Omental fat pad (tissue), 4 donors: Measurements from ENCODE around the gene BTBD16. TPM values are rescaled to one million over a fixed set of nuclear protein-coding genes. Genes with fewer than 3 reads are reported as not detected.

ENCODE experiments used
- ATAC-seq: fragments of 150-250 bp; one replicate; pipeline ENCODE4 v1.9.1; 2016; ENCODE audit warnings: mild to moderate bottlenecking, moderate library complexity; ENCODE audit not compliant: low FRiP score
- DNase-seq: peaks from one replicate; pipeline ENCODE4 v3.0.0-alpha.2; 2019; ENCODE audit warnings: low spot score
- CTCF ChIP-seq, 3 donors: fragments of 450-650 bp; IDR thresholded peaks; one replicate each; pipeline ENCODE4 v1.5.1; 2016 to 2017; ENCODE audit warnings: antibody characterized with exemption in 3 of 3, mild to moderate bottlenecking in 3 of 3, moderate library complexity in 2 of 3
- total RNA-seq, 4 donors: library from RNA; depleted of rRNA; stranded (reverse); fragments of >200 nt; gene quantifications; one replicate each; pipeline ENCODE4 v1.1.0, GENCODE V29; 2016

Gene BTBD16
- total RNA-seq, 4 donors from 2014 or later, result 0.37 TPM; not detected in 3

DNA sequence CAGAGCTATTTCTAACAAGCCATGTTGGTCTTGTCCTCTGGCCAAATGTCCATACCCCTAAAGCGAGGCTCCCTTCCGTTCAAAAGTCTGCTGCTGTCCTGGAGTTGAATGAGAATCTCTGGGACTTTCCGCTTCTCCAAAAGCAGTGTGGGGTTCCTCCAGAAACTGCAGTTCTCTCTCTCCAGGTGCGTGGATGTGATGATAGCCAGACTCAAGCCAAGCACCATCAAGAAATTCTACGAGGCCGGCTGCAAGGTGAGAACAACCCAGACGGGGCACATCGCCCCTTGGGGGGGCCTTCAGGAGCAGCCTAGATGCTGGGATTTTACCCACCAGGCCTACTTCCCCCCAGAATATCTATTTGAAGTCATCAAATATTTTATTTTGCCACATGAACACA, 26.5 kb downstream of the BTBD16 start:
- TF ChIP-seq CTCF (IDR thresholded peaks at IDR 0.05), result no peak
- no peak for DNase-seq
- ATAC-seq, result no peak

DNA sequence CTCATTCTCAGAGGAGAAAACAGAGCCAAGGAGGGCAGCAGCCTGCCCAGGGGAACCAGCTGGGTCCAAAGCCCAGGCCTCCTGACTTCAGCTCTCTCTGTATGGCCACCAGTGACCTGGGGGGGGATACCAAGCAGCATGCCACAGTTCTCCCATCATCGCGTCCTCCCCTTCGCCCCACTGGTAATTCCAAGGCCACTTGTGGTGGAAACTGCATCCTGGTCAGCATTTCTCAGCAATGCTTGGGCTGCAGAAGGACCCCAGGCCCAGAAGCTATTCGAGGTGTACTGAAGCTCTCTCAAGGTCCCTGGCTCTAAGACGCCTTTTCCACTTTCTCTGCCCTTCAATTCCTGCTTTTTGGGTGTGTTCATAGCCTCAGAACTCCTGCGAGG, 27.1 kb downstream of the BTBD16 start:
- DNase-seq (no peak), ATAC-seq (no peak)
- no peak for TF ChIP-seq CTCF (IDR thresholded peaks at IDR 0.05)

DNA sequence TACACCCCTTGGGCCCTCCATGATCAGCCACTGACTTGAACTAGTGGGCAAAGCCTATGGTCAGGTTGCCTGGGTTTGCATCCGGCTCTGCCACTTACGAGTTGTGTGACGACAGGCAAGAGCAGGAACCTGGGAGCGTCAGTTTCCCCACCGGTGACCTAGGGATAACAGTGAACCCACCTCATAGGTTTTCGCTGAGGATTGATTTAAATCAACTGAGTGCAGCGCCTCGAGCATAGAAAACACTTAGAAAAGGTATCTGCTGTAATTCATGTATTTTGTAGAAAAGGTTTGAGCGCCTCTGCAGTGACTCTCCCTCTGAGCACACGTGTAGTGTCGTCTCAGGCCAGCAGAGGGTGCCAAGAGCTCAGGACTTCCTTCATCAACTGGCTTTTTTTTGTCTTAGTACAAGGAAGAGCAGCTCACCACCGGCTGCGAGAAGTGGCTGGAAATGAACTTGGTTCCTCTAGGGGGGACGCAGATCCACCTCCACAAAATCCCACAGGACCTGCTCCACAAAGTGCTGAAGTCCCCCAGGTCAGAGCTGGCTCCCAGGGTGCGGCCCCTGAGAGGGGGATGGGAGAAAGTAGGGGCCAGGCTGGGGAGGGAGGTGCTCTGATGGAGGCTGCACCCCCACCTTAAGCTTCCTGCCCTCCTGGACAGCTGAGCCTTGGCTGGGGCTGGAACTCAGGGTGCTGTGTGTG, 27.7 kb downstream of the BTBD16 start:
- TF ChIP-seq CTCF (IDR thresholded peaks at IDR 0.05), result peak in 1 of 3 donors; percentile 94
- ATAC-seq, result peak; percentile 79
- DNase-seq, result peak; percentile 47

- DNase-seq, result no peak
- no peak for ATAC-seq
- no peak for TF ChIP-seq CTCF (IDR thresholded peaks at IDR 0.05)
Observed at GRCh38 chr10:122299423-122300075, 28.5 kb downstream of the BTBD16 start.

DNA sequence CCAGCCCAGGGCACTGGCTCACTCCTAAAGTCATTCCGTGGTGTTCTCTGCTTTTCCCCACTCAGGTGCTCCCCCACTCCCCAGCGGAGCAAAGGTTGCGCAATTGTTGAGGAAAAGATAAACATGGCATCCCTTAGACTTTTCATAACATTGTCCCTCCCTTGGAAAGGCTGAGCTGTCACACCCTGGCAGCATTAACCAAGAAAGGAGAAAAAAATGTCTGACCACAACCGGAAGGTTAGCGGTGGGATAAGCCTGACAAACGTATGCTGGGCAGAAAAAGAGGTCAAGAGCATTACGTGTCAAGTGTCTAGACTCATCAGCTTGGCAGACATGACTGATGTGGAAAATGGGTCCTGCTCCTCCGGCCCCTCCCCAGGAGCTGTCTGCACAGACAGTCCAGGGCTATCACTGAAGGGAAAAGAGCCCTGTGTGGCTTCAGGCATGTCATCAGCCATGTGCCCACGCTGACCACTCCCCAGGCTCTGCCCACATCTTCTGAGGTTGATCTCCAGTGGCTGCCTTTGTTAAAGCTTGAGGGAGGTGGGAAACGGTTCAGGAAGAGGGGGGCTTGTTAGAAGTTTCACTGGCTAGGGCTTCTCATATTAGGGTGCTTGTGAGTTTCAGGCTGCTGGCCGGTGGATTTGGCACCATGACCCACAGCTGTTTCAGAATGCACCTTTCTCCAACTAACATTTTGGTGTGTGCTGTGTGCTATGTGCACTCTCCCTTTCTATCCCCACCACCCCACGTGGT, 30.1 kb downstream of the BTBD16 start:
- DNase-seq (no peak), ATAC-seq (peak; percentile 74)
- TF ChIP-seq CTCF (IDR thresholded peaks at IDR 0.05), result no peak

- DNase-seq (no peak), ATAC-seq (no peak)
- no peak for TF ChIP-seq CTCF (IDR thresholded peaks at IDR 0.05)
Observed at GRCh38 chr10:122301811-122302115, 30.7 kb downstream of the BTBD16 start.
